GM12878 (cell line): ENCODE measurements around the gene GBA3. TPM values are rescaled to one million over a fixed set of nuclear protein-coding genes. Genes with fewer than 3 reads are reported as not detected.

Experiments
- ATAC-seq: fragments of 200-7000 bp; cut with Tn5 transposase; 3 replicates; pipeline ENCODE4 v1.9.1; 2020; ENCODE audit warnings: mild to moderate bottlenecking, moderate library complexity
- BruUV-seq: library from RNA; stranded (reverse); fragments of 400-500 nt; replicated peaks from 2 replicates; lab custom pipeline; 2021; lab: Mats Ljungman, UMichigan
- CTCF ChIA-PET: fragments of 300-600 bp; sonication (Branson Sonifier 250); formaldehyde crosslinking; extraction: SDS; loops from one replicate; lab custom pipeline; 2021; ENCODE audit warnings: inconsistent platforms; lab: Yijun Ruan, JAX
- POLR2A ChIA-PET: fragments of 350-600 bp; formaldehyde crosslinking; extraction: SDS; loops from one replicate; lab custom pipeline; 2021; ENCODE audit warnings: inconsistent platforms; lab: Charles Lee
- RAD21 ChIA-PET: fragments of 300-600 bp; sonication (Branson Sonifier 250); formaldehyde crosslinking; loops from one replicate; lab custom pipeline; 2023; ENCODE audit warnings: antibody characterized with exemption; ENCODE audit not compliant: unreplicated experiment; lab: Charles Lee
- SMC1A ChIA-PET: fragments of 300-600 bp; sonication (Branson Sonifier 250); formaldehyde crosslinking; loops from one replicate; lab custom pipeline; 2023; ENCODE audit not compliant: unreplicated experiment, uncharacterized antibody; lab: Charles Lee
- DNase-seq: peaks from one replicate; pipeline ENCODE4 v3.0.0-alpha.2; 2011; ENCODE audit warnings: low read depth, low spot score
- FAIRE-seq: peaks from 3 replicates; lab custom pipeline; 2011; peaks lifted over from hg19 to GRCh38; lab: Jason Lieb, UNC
- H2AFZ ChIP-seq: 2 replicates; pipeline ENCODE4 v1.6.0; 2011; ENCODE audit warnings: low read depth, low read length, control low read depth; ENCODE audit not compliant: control insufficient read depth
- H3K27ac ChIP-seq: 2 replicates; pipeline ENCODE4 v1.5.1; 2011; ENCODE audit warnings: control low read depth; ENCODE audit not compliant: control insufficient read depth, insufficient read depth
- H3K27me3 ChIP-seq, 2 experiments: replicated peaks in 1 of 2; 2 replicates each; pipeline versions ENCODE4 v1.6.0 to v1.6.1; 2011; ENCODE audit warnings: low read length in 1 of 2; ENCODE audit not compliant: control insufficient read depth in 2 of 2, insufficient read depth in 2 of 2
- H3K36me3 ChIP-seq, 2 experiments: 2 replicates each; pipeline ENCODE4 v1.5.1; 2011; ENCODE audit warnings: low read length in 1 of 2; ENCODE audit not compliant: control insufficient read depth in 2 of 2, insufficient read depth in 2 of 2
- H3K4me1 ChIP-seq: 2 replicates; pipeline ENCODE4 v1.6.1; 2011; ENCODE audit warnings: mild to moderate bottlenecking, low read length, moderate library complexity, mixed read lengths; ENCODE audit not compliant: control insufficient read depth, insufficient read depth
- H3K4me2 ChIP-seq: 2 replicates; pipeline ENCODE4 v1.6.0; 2011; ENCODE audit warnings: control low read depth; ENCODE audit not compliant: control insufficient read depth, insufficient read depth
- H3K4me3 ChIP-seq: fragments of 200-600 bp; sonication (generic); 2 replicates; pipeline ENCODE4 v1.5.1; 2016
- H3K79me2 ChIP-seq: 2 replicates; pipeline ENCODE4 v1.6.0; 2011; ENCODE audit warnings: low read length; ENCODE audit not compliant: control insufficient read depth, insufficient read depth
- H3K9ac ChIP-seq: 2 replicates; pipeline ENCODE4 v1.8.0; 2011; ENCODE audit warnings: low read length, control low read depth, mixed read lengths; ENCODE audit not compliant: control insufficient read depth, insufficient read depth
- H3K9me3 ChIP-seq: replicated peaks from 3 replicates; pipeline ENCODE4 v1.5.1; 2011; ENCODE audit warnings: mild to moderate bottlenecking, low read length; ENCODE audit not compliant: control insufficient read depth, insufficient read depth
- H4K20me1 ChIP-seq: 2 replicates; pipeline ENCODE4 v1.6.0; 2011; ENCODE audit not compliant: control insufficient read depth, insufficient read depth
- BCL3 ChIP-seq: IDR thresholded peaks from 2 replicates; pipeline ENCODE4 v1.6.1; 2011; ENCODE audit warnings: borderline replicate concordance, low read depth, mild to moderate bottlenecking, moderate library complexity, low read length; ENCODE audit not compliant: insufficient read depth, poor library complexity, severe bottlenecking
- CBFB ChIP-seq: IDR thresholded peaks from 2 replicates; pipeline ENCODE4 v1.6.1; 2016; ENCODE audit warnings: antibody characterized with exemption, low read depth
- EGR1 ChIP-seq, 2 experiments: IDR thresholded peaks; 1 replicate in 1 of 2; 2 replicates in 1 of 2; pipeline ENCODE4 v1.6.1; 2011 to 2012; ENCODE audit warnings: low read depth in 2 of 2, low read length in 2 of 2, borderline replicate concordance in 1 of 2, mild to moderate bottlenecking in 1 of 2, moderate library complexity in 1 of 2
- ETV6 ChIP-seq, 2 experiments: fragments of 450-650 bp in 1 of 2; IDR thresholded peaks in 1 of 2; conservative IDR thresholded peaks in 1 of 2; 2 replicates each; pipeline ENCODE4 v1.6.1; 2014; ENCODE audit warnings: antibody characterized with exemption in 1 of 2, borderline replicate concordance in 1 of 2, low read depth in 1 of 2, mild to moderate bottlenecking in 1 of 2, moderate library complexity in 1 of 2
- IKZF2 ChIP-seq, 2 experiments: fragments of 450-650 bp; IDR thresholded peaks; 2 replicates each; pipeline ENCODE4 v1.6.1; 2017; ENCODE audit warnings: mild to moderate bottlenecking in 2 of 2, moderate library complexity in 2 of 2
- JUND ChIP-seq: IDR thresholded peaks from 2 replicates; pipeline ENCODE4 v1.6.1; 2012; ENCODE audit warnings: low read depth, mild to moderate bottlenecking, low read length, improper control_type of control experiment, moderate library complexity
- LARP7 ChIP-seq: fragments of 450-650 bp; IDR thresholded peaks from 2 replicates; pipeline ENCODE4 v1.6.1; 2017; ENCODE audit warnings: mild to moderate bottlenecking
- NBN ChIP-seq: fragments of 450-650 bp; IDR thresholded peaks from 2 replicates; pipeline ENCODE4 v1.6.1; 2016
- POU2F2 ChIP-seq: IDR thresholded peaks from 3 replicates; pipeline ENCODE4 v1.6.1; 2011; ENCODE audit warnings: low read depth, mild to moderate bottlenecking, low read length, borderline replicate concordance
- RELB ChIP-seq: fragments of 450-650 bp; IDR thresholded peaks from 2 replicates; pipeline ENCODE4 v1.6.1; 2017; ENCODE audit warnings: low read depth, mild to moderate bottlenecking, moderate library complexity
- SMC3 ChIP-seq: IDR thresholded peaks from 2 replicates; pipeline ENCODE4 v1.6.1; 2011; ENCODE audit warnings: low read length, improper control_type of control experiment, borderline replicate concordance
- SREBF1 ChIP-seq: IDR thresholded peaks from 2 replicates; pipeline ENCODE4 v1.6.1; 2012; ENCODE audit warnings: mild to moderate bottlenecking, low read length
- TCF12 ChIP-seq: IDR thresholded peaks from 2 replicates; pipeline ENCODE4 v1.6.1; 2011; ENCODE audit warnings: low read depth, mild to moderate bottlenecking, low read length
- WRNIP1 ChIP-seq: IDR thresholded peaks from 2 replicates; pipeline ENCODE4 v1.6.1; 2011; ENCODE audit warnings: low read depth, low read length, improper control_type of control experiment, borderline replicate concordance
- YBX1 ChIP-seq: fragments of 450-650 bp; IDR thresholded peaks from 2 replicates; pipeline ENCODE4 v1.6.1; 2016; ENCODE audit warnings: antibody characterized with exemption
- ZNF217 ChIP-seq: fragments of 450-650 bp; IDR thresholded peaks from 2 replicates; pipeline ENCODE4 v1.6.1; 2017; ENCODE audit warnings: antibody characterized with exemption, mild to moderate bottlenecking
- WGBS: methylation state at CpG from one replicate; pipeline ENCODE4 v1.1.6; 2016; ENCODE audit warnings: low lambda C conversion rate; ENCODE audit not compliant: insufficient replicate concordance, insufficient coverage; ENCODE audit errors: missing lambda C conversion rate; 5-methylcytosine and 5-hydroxymethylcytosine counted together
- in situ Hi-C: fragments of 300-500 bp; cut with MboI; formaldehyde crosslinking; loops from 9 replicates; pipeline ENCODE4 v1.14.3; 2018; ENCODE audit warnings: mixed read lengths
- intact Hi-C: fragments of 100-400 bp; cut with micrococcal nuclease; formaldehyde crosslinking; loops from one replicate; pipeline ENCODE4 v1.14.2; 2022; ENCODE audit not compliant: unreplicated experiment
- polyA plus RNA-seq, 11 experiments: library from polyadenylated mRNA; depleted of rRNA in 4 of 11; unstranded in 6 of 11; stranded (reverse) in 5 of 11; fragments of >200 nt; fragmentation: Nextera tagmentation in 4 of 11; fragmentation: Illumina TruSeq in 1 of 11; extraction: Ambion mirVana in 4 of 11; extraction: Trizol in 1 of 11; gene quantifications; 1 replicate in 1 of 11; 2 replicates in 10 of 11; pipeline versions ENCODE4 v1.2.1 to v1.2.3, GENCODE V29; 2011 to 2016; ENCODE audit warnings: inconsistent platforms in 2 of 11, missing spikeins in 2 of 11, low read depth in 1 of 11
- total RNA-seq, 4 experiments: library from RNA; depleted of rRNA in 3 of 4; stranded (reverse); fragments of >200 nt in 3 of 4; fragmentation: Illumina TruSeq in 1 of 4; extraction: Trizol in 1 of 4; gene quantifications; 2 replicates each; pipeline versions ENCODE4 v1.2.1 to v1.2.3, GENCODE V29; 2013 to 2021

GBA3 gene
- total and polyA plus RNA-seq, 10 of the 15 experiments (the other 5 are each of a cell fraction or from before 2014, with no cell fraction given), result 0.10 to 7.2 (median 0.27) TPM

GRCh38 chr4:22688236-22688635, 4.5 kb upstream of the GBA3 start:
- no peaks in the 10 kb centered on the region for H3K9me3 ChIP-seq
- intact Hi-C loops (loop anchor here (5.0 kb wide), 1 partner anchor 81 kb away; no protein-coding TSS in a partner anchor), in situ Hi-C loops (no loop called here)
- no TSS peak for BruUV-seq
- no peak overlapping the region for H3K27ac ChIP-seq
- ATAC-seq, result no peak
- H3K27me3 ChIP-seq, result no peaks in the 10 kb centered on the region
- TF ChIP-seq IKZF2 (IDR thresholded peaks at IDR 0.05) (no peak), YBX1 (no peak), SREBF1 (no peak), NBN (no peak), SMC3 (no peak), JUND (no peak), TCF12 (no peak), POU2F2 (no peak), RELB (no peak), EGR1 (IDR thresholded peaks at IDR 0.05; ENCODE audit: borderline replicate concordance in 1 of 2, low read depth in 2 of 2, low read length in 2 of 2) (no peak), ETV6 (conservative IDR thresholded peaks at IDR 0.05 in 1 of 2, IDR thresholded peaks at IDR 0.05 in 1 of 2; ENCODE audit: borderline replicate concordance in 1 of 2, low read depth in 1 of 2) (no peak), WRNIP1 (no peak), ZNF217 (no peak), BCL3 (no peak), CBFB (no peak), LARP7 (no peak)
- no peak for FAIRE-seq
- H3K4me3 ChIP-seq, result no peak overlapping the region
- no peak overlapping the region for H2AFZ ChIP-seq
- H3K4me2 ChIP-seq, result no peak overlapping the region
- WGBS, result 2% methylated on average over 3 of the region's 3 CpGs
- DNase-seq, result no peak
- H4K20me1 ChIP-seq, result no peaks in the 10 kb centered on the region
- RAD21 ChIA-PET, result interaction anchor here (0.6 to 1.9 kb wide), 5 partner anchors 15 to 451 kb away, joined by 3 to 5 read pairs (median 3); no protein-coding TSS in a partner anchor
- H3K36me3 ChIP-seq, result no peaks in the 10 kb centered on the region
- H3K4me1 ChIP-seq, result no peaks in the 10 kb centered on the region
- CTCF ChIA-PET, result interaction anchor here (0.8 to 1.5 kb wide), 3 partner anchors 81 to 899 kb away, joined by 3 to 6 read pairs (median 3); no protein-coding TSS in a partner anchor
- H3K79me2 ChIP-seq, result no peaks in the 10 kb centered on the region
- no peak overlapping the region for H3K9ac ChIP-seq
- SMC1A ChIA-PET, result interaction anchor here (0.6 to 1.6 kb wide), 8 partner anchors 9 to 1179 kb away, joined by 3 to 7 read pairs (median 3); no protein-coding TSS in a partner anchor
- POLR2A ChIA-PET, result interaction anchor here (0.6 kb wide), 1 partner anchor 76 kb away, joined by 3 read pairs; no protein-coding TSS in a partner anchor
